ENCODE measurements around the gene GRAMD1A. TPM values are rescaled to one million over a fixed set of nuclear protein-coding genes. Genes with fewer than 3 reads are reported as not detected.
A peak's percentile ranks its signal among the peaks of the same experiment; 100 is the strongest.
"Not testable (repeated sequence)": the region's sequence is repeated elsewhere in the genome, so short reads cannot be mapped to it uniquely, and the experiment has no call there.

Gene GRAMD1A
- total RNA-seq, 1 experiment from 2014 or later = 62.7 TPM

DNA sequence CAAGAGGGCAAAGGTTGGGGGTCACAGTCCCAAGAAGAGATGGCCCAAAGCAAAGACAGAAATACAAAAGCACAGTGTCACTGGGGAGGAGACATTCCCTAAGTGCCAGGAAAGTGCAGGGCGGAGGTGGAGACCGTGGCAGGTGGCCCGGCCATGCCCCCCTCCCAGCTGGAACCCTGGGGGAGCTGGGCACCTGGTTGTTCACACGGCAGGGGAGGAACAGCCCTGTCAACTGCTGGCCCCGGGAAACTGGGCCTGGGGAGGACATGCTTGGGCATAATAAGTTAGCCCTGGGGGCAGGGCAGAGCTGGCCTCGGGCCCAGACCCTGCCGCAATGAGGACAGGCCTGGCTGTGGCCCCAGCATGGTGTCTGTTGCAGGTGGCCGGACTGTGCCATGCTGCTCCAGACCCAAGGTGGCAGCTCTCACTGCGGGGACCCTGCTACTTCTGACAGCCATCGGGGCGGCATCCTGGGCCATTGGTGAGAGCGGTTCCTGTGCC, 48.8 kb downstream of the GRAMD1A start:
- no peaks in the 10 kb centered on the region for H4K20me1 ChIP-seq (ENCODE audit: insufficient read depth)
- ChIA-PET POLR2A (ENCODE audit: unreplicated experiment) (interaction anchor here (0.5 kb wide), 1 partner anchor 270 kb away, joined by 3 read pairs; no protein-coding TSS in a partner anchor), CTCF (interaction anchor here (1.0 kb wide), 1 partner anchor 23 kb away, joined by 3 read pairs; no protein-coding TSS in a partner anchor)
- H3K79me2 ChIP-seq (ENCODE audit: low read depth) = no peaks in the 10 kb centered on the region
- intact Hi-C loops (cut with micrococcal nuclease; ENCODE audit: unreplicated experiment) = no loop called here
- no peaks in the 10 kb centered on the region for H3K36me3 ChIP-seq (ENCODE audit: low read depth)
- H3K4me2 ChIP-seq = no peak overlapping the region
- H3K27ac ChIP-seq = no peak overlapping the region
- H3K4me1 ChIP-seq (replicated peaks; ENCODE audit: insufficient read depth) = peaks cover 10% of the 10 kb centered on the region
- H2AFZ ChIP-seq = no peak overlapping the region
- TF ChIP-seq, protein P1, sequence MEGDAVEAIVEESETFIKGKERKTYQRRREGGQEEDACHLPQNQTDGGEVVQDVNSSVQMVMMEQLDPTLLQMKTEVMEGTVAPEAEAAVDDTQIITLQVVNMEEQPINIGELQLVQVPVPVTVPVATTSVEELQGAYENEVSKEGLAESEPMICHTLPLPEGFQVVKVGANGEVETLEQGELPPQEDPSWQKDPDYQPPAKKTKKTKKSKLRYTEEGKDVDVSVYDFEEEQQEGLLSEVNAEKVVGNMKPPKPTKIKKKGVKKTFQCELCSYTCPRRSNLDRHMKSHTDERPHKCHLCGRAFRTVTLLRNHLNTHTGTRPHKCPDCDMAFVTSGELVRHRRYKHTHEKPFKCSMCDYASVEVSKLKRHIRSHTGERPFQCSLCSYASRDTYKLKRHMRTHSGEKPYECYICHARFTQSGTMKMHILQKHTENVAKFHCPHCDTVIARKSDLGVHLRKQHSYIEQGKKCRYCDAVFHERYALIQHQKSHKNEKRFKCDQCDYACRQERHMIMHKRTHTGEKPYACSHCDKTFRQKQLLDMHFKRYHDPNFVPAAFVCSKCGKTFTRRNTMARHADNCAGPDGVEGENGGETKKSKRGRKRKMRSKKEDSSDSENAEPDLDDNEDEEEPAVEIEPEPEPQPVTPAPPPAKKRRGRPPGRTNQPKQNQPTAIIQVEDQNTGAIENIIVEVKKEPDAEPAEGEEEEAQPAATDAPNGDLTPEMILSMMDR (conservative IDR thresholded peaks at IDR 0.05) = no peak
- TF ChIP-seq EZH2 (IDR thresholded peaks at IDR 0.05; ENCODE audit: low read depth) = no peak
- peaks cover 15% of the 10 kb centered on the region for H3F3A ChIP-seq (ENCODE audit: insufficient read depth, low read depth)
- peak in 1 of 2 experiments; percentile 38 for DNase-seq
- BruUV-seq (replicated peaks) = no TSS peak
- H3K9me2 ChIP-seq (ENCODE audit: insufficient read depth) = no peaks in the 10 kb centered on the region
- H3K4me3 ChIP-seq = no peak overlapping the region
- no peaks in the 10 kb centered on the region for H3K27me3 ChIP-seq (ENCODE audit: insufficient read depth, low read depth)
- H3K9me3 ChIP-seq (ENCODE audit: insufficient read depth, low read depth) = no peaks in the 10 kb centered on the region

GRCh38 chr19:35049456-35049855, 49.3 kb downstream of the GRAMD1A start:
- BruUV-seq (replicated peaks) = no TSS peak
- no peaks in the 10 kb centered on the region for H3K27me3 ChIP-seq (ENCODE audit: insufficient read depth, low read depth)
- peaks cover 12% of the 10 kb centered on the region; the same call in 1 of the 2 replicates for H3F3A ChIP-seq (ENCODE audit: insufficient read depth, low read depth)
- H3K4me3 ChIP-seq = no peak overlapping the region
- no peak overlapping the region for H3K4me2 ChIP-seq
- H2AFZ ChIP-seq = no peak overlapping the region
- H3K9me3 ChIP-seq (ENCODE audit: insufficient read depth, low read depth) = no peaks in the 10 kb centered on the region
- no peaks in the 10 kb centered on the region for H3K36me3 ChIP-seq (ENCODE audit: low read depth)
- no peaks in the 10 kb centered on the region for H3K79me2 ChIP-seq (ENCODE audit: low read depth)
- H3K27ac ChIP-seq = no peak overlapping the region
- CTCF ChIA-PET = no interaction called here
- POLR2A ChIA-PET (ENCODE audit: unreplicated experiment) = interaction anchor here (0.5 kb wide), 1 partner anchor 270 kb away, joined by 3 read pairs; no protein-coding TSS in a partner anchor
- no peak for TF ChIP-seq EZH2 (IDR thresholded peaks at IDR 0.05; ENCODE audit: low read depth)
- TF ChIP-seq, protein P1 (conservative IDR thresholded peaks at IDR 0.05) = no peak
- H4K20me1 ChIP-seq (ENCODE audit: insufficient read depth) = no peaks in the 10 kb centered on the region
- peaks cover 10% of the 10 kb centered on the region for H3K4me1 ChIP-seq (replicated peaks; ENCODE audit: insufficient read depth)
- no peaks in the 10 kb centered on the region for H3K9me2 ChIP-seq (ENCODE audit: insufficient read depth)
- no peak for DNase-seq
- intact Hi-C loops (cut with micrococcal nuclease; ENCODE audit: unreplicated experiment) = no loop called here

DNA sequence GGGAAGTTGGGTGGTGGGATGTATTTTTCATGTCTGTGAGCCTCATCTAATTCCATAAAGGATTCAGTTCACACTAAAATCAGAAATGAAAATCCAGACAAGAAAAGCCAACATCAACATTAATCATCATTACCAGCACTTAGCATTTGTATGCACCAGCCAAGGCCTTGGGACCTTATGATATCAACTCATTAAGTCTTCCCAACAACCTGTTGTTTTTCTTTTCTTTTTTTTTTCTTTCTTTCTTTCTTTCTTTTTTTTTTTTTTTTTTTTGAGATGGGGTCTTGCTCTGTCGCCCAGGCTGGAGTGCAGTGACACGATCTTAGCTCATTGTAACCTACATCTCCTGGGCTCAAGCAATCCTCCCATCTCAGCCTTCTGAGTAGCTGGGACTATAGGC, 50.5 kb downstream of the GRAMD1A start:
- POLR2A ChIA-PET (ENCODE audit: unreplicated experiment); H3K9me3 ChIP-seq (ENCODE audit: insufficient read depth, low read depth); BruUV-seq (replicated peaks); DNase-seq; H3K36me3 ChIP-seq (ENCODE audit: low read depth); H2AFZ ChIP-seq; H3K4me3 ChIP-seq; H3K9me2 ChIP-seq (ENCODE audit: insufficient read depth); H3K4me2 ChIP-seq; intact Hi-C loops (cut with micrococcal nuclease; ENCODE audit: unreplicated experiment); H3K27ac ChIP-seq; H4K20me1 ChIP-seq (ENCODE audit: insufficient read depth); H3K27me3 ChIP-seq (ENCODE audit: insufficient read depth, low read depth); H3K79me2 ChIP-seq (ENCODE audit: low read depth): not testable (repeated sequence)
- CTCF ChIA-PET = interaction anchor here (0.7 kb wide), 1 partner anchor 20 kb away, joined by 4 read pairs; no protein-coding TSS in a partner anchor
- Histone ChIP-seq H3K4me1 (replicated peaks; ENCODE audit: insufficient read depth) (peaks cover 10% of the 10 kb centered on the region), H3F3A (ENCODE audit: insufficient read depth, low read depth) (peaks cover 12% of the 10 kb centered on the region; the same call in 1 of the 2 replicates)

DNA sequence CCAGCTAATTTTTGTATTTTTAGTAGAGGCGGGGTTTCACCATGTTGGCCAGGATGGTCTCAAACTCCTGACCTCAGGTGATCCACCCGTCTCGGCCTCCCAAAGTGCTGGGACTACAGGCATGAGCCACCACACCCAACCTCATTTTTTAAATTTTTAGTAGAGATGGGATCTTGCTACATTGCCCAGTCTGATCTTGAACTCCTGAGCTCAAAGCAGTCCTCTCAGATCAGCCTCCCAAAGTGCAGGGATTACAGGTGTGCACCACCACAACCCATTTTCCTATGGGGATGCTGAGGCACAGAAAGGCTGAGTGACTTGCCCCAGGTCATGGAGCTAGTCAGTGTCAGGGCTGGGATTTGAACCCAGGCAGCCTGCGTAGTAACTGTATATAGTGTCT, 51.1 kb downstream of the GRAMD1A start:
- CTCF ChIA-PET = interaction anchor here (0.7 kb wide), 1 partner anchor 19 kb away, joined by 4 read pairs; no protein-coding TSS in a partner anchor
- H2AFZ ChIP-seq; POLR2A ChIA-PET (ENCODE audit: unreplicated experiment): not testable (repeated sequence)

More for the DNA sequence above, 51.1 kb downstream of the GRAMD1A start:
- H3K4me2 ChIP-seq; H3K79me2 ChIP-seq (ENCODE audit: low read depth); H3K27me3 ChIP-seq (ENCODE audit: insufficient read depth, low read depth); intact Hi-C loops (cut with micrococcal nuclease; ENCODE audit: unreplicated experiment); BruUV-seq (replicated peaks); H3K36me3 ChIP-seq (ENCODE audit: low read depth); H3K27ac ChIP-seq; H3K9me2 ChIP-seq (ENCODE audit: insufficient read depth); H4K20me1 ChIP-seq (ENCODE audit: insufficient read depth); H3K9me3 ChIP-seq (ENCODE audit: insufficient read depth, low read depth); H3K4me3 ChIP-seq; DNase-seq: not testable (repeated sequence)
- Histone ChIP-seq H3F3A (ENCODE audit: insufficient read depth, low read depth) (peaks cover 12% of the 10 kb centered on the region; the same call in 1 of the 2 replicates), H3K4me1 (replicated peaks; ENCODE audit: insufficient read depth) (peaks cover 10% of the 10 kb centered on the region)

All from PC-9 (cell line).